ENCODE results near the gene RFPL2.

Gene RFPL2

GRCh38 chr22:32204856-32205722, at the start of gene RFPL2:
TSS of gene RFPL2 (minus strand) at chr22:32205073. CDS start at chr22:32202451, 2,622 bp downstream.
- no peak for DNase-seq (ENCODE audit: low read depth)

GRCh38 chr22:32249231-32249630, 44.4 kb upstream of the RFPL2 start:
- no peak for DNase-seq (ENCODE audit: low read depth)

GRCh38 chr22:32248276-32248675, 43.4 kb upstream of the RFPL2 start:
- DNase-seq (ENCODE audit: low read depth): no peak

DNA sequence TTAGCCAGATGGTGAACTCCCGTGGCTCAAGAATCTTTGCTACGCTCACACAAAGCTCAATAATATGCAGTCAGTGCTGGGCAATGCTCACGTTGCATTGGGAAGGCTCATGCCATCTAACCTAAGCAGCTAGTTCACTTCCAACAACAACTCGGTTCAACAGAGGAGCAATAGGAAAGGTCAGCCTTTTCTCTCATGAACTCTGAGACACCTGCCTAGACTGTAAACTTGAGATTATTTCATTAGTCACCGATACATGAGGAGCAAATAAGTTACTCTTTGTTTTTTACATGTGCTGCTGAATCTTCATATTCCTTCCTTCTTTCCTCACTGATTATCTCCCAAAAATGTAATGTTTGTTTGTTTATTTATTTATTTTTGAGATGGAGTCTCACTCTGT, 41.3 kb upstream of the RFPL2 start:
- DNase-seq (ENCODE audit: low read depth): no peak

DNA sequence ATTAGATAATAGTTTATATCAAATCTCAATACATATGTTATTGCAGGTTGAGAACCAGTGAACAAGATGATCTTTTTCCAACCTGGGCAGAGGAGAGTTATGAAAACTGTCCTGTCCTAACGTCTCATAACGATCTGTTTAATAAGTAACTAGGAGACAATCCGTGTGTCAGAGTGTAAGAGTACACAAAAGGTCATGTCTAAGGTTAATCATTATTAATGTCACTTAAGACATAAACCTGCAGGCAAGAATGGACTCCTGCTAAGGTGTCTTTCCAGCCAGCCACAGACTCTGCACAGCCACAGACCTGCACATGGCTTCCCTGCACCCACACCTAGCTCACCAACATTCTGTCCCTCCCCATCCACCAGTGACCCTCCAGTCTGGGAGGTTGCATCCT, 40.2 kb upstream of the RFPL2 start:
- no peak for DNase-seq (ENCODE audit: low read depth)

GRCh38 chr22:32244547-32244946, 39.7 kb upstream of the RFPL2 start:
- DNase-seq (ENCODE audit: low read depth): no peak

DNA sequence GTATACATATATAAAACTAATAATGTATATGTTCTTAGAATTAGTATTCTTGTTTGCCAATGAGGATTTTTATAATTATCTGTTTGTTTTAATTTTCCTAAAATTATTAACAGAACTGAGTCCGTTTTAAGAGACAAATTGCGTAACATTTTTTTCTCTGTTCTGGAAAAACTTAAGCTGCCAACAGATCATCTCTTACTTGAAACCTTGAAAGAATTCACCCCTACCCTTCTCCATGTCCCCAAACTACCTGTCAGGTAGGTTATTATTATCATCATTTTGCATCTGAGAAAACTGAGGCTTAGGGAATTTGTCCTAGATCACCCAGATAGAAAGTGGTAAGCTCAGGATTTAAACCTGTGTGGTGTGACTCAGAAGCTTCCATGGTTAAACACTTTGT, 35.6 kb upstream of the RFPL2 start:
- DNase-seq (ENCODE audit: low read depth): no peak

- no peak for DNase-seq (ENCODE audit: low read depth)
Observed at GRCh38 chr22:32237906-32238305, 33.0 kb upstream of the RFPL2 start.

GRCh38 chr22:32236970-32237369, 32.1 kb upstream of the RFPL2 start:
- DNase-seq (ENCODE audit: low read depth): no peak

DNA sequence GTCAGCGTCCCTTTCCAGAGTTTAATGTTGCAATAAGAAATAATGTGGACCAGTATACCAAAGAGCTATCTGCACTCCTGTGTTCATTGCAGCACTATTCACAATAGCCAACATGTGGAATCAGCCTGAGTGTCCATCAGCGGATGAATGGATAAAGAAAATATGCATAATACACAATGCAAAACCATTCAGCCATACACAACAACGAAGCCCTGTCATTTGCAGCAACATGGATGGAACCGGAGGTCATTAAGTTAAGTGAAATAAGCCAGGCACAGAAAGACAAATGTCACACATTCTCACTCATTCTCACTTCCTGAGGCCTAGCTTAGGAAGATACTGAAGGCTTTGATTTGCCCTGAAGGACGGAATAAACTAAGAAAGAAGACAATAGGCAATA, 28.2 kb upstream of the RFPL2 start:
- DNase-seq (ENCODE audit: low read depth): no peak

GRCh38 chr22:32232191-32232830, 27.4 kb upstream of the RFPL2 start:
- DNase-seq (ENCODE audit: low read depth): no peak

DNA sequence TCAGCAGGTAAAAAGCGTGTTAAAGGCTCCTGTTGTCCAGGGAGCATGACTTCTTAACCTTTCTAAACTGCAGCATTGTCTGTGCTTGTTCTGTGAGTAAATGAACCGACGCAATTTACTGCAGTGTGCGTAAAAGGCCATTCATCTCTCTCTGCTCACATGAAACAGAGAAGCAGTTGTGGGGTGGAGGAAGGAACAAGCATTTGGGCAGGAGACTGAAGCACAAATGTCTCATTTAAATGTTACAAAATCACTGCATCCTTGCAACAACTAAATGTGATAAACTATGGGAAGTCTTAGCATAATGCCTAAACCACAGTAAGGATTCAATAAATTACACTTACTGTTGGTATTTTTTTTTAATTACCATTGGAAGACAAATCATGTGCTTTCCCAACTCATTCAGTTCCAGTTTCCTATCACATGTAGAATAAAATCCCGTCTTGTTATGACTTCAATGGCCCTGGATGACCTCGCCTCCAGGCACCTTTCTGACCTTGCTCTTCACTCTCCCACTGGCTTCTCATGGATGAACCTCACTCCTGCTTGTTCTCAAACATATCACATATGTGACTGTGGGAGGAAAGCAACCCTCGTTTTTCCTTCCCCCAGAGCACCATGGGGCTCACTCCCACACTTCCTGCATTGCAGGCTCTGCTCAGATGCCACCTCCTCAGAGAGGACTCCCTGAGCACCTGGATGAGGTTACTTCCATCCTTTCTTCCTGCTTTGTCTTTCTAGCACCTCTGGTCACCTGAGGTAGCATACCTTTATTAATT, 21.6 kb upstream of the RFPL2 start:
- no peak for DNase-seq (ENCODE audit: low read depth)

DNA sequence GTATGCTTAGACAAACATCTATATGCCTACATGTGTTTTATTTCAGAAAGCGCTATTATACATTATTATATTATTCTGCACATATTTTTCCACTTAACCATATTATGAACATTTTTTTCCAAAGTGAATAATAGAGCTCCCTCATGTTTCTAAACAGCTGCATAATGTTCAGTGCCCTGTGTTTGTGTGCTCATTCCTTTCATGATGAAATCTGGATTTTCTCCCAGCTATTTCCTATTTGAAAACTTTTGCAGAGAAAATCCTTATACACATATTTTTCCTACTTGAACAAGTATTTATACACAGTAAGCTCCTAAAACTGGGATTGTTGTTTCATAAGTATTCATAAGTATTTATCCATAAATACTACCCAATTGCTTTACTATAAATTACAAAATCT, 18.1 kb upstream of the RFPL2 start:
- no peak for DNase-seq (ENCODE audit: low read depth)

DNA sequence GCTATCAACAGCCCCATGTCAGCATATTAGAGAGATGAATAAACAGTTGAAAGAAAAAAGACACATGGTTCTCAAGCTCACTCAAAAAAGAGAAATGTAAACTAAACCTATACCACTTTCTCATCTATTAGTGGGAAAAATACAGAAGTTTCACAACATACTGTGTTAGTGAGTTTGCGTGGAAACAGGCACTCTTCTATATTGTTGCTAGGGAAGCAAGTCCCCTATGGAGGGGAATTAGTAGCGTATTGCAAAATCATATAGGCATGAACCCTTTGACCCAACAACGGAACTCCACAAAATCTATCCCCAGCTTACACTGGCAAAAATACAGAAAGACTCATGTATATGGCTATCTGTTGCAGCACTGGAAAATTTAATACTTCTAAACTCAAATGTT, 14.2 kb upstream of the RFPL2 start:
- DNase-seq (ENCODE audit: low read depth): no peak

GRCh38 chr22:32218470-32218869, 13.6 kb upstream of the RFPL2 start:
- no peak for DNase-seq (ENCODE audit: low read depth)

- no peak for DNase-seq (ENCODE audit: low read depth)
Observed at GRCh38 chr22:32217465-32217864, 12.6 kb upstream of the RFPL2 start.

- no peak for DNase-seq (ENCODE audit: low read depth)
Observed at GRCh38 chr22:32216911-32217310, 12.0 kb upstream of the RFPL2 start.

DNA sequence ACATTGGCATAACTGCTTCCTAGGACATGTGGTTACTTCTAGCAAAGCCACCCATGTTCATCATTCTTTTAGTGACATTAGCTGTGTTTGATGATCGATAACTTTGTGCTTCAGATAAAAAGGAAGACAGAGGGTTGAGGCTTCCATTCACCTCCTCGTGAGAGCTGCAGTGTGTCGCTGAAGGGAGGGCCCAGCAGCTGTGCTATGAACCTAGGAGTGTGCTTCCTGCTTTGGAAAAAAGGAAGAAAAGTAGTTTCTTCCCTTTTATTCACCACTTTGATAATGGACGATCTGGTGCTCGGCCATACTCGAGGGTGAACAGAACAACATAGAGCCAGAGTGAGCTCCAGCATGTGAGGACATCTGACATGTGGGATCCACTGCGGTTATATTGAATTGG, 6.1 kb upstream of the RFPL2 start:
- DNase-seq (ENCODE audit: low read depth): no peak

- no peak for DNase-seq (ENCODE audit: low read depth)
Observed at GRCh38 chr22:32208681-32209080, 3.8 kb upstream of the RFPL2 start.

- DNase-seq (ENCODE audit: low read depth): no peak
Observed at GRCh38 chr22:32207971-32208480, 3.2 kb upstream of the RFPL2 start.

DNA sequence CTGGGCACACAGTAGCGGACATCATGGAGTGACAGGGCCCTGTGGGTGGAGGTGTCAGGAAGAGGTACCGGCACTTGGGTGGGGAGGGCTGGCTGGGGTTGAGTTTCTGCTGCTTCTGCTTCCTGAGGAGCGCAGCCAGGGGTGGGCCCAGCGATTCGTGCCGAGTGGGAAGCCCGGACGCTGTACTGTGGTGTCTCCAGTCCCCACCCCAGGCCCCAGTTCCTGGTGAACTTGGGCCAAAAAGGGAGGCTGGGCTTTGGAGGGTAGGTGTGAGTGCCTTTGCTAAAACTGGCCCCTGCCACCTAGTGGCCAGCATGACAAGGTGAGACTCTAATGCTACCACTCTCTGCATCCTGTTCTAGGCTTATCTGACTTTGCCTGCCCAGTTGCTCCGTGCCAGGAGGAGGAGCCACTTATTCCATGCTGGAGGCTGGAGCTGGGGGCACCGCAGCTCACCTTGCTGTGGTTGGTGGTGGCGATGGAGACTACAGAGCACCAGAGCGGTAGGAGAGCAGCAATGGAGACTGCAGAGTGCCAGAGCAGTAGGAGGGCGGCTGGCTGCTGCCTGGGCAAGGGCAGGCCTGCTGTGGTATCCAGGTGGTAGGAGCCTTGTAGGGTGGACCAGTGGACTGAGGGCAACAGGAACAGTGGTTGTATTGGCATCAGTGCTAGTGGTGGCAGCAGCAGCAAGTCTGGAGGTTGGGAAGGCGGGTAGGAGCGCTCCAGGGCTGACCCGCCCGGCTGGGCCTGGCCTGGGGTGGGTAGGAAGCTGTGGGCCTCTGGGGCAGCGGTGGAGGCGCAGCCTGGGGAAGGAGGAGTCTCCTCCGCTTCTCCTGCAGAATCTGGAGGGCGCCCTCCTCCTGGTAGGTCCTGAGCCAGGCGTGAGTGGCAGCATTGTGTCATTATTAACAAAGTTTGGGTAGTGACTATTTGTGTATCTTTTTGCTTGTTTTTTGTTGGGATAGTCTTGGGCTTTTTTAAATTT, 2.2 kb upstream of the RFPL2 start:
- DNase-seq (ENCODE audit: low read depth): no peak

Data from stimulated activated CD8-positive, alpha-beta memory T cell treated with anti-CD3 and anti-CD28 coated beads, Interleukin-7, amount 100 ng/mL, for 24 hours (primary cell).